Measurements from ENCODE around the gene FANCC. TPM values are rescaled to one million over a fixed set of nuclear protein-coding genes. Genes with fewer than 3 reads are reported as not detected.

The FANCC gene
- total and polyA plus RNA-seq, 2 of the 13 experiments (the other 11 are each of a cell fraction or from before 2014, with no cell fraction given) = 7.4 to 8.6 TPM

- Histone ChIP-seq H3K9ac (ENCODE audit: insufficient read depth, low read depth, low read length) (no peak overlapping the region), H3K79me2 (ENCODE audit: insufficient read depth, low read length) (peaks cover 27% of the 10 kb centered on the region), H3K27me3 (ENCODE audit: control insufficient read depth in 1 of 2, insufficient read depth in 2 of 2, low read length in 2 of 2) (no peaks in the 10 kb centered on the region), H3K9me3 (ENCODE audit: low read length) (no peaks in the 10 kb centered on the region), H2AFZ (ENCODE audit: low read length) (no peak overlapping the region), H3K36me3 (replicated peaks in 1 of 2; ENCODE audit: control insufficient read depth in 1 of 2, insufficient read depth in 2 of 2, low read length in 2 of 2) (no peaks in the 10 kb centered on the region), H3K4me1 (ENCODE audit: insufficient read depth, low read length) (peaks cover 31% of the 10 kb centered on the region), H4K20me1 (ENCODE audit: insufficient read depth, low read length) (no peaks in the 10 kb centered on the region), H3K4me2 (ENCODE audit: low read depth, low read length) (no peak overlapping the region), H3K4me3 (replicated peaks in 1 of 3; ENCODE audit: insufficient read depth in 1 of 3, low read depth in 2 of 3, low read length in 3 of 3) (no peak overlapping the region), H3K27ac (ENCODE audit: extremely low read length, insufficient read depth, low read length) (no peak overlapping the region)
- DNase-seq (ENCODE audit: low spot score) (no peak), FAIRE-seq (no peak), ATAC-seq (no peak)
- ChIA-PET CTCF (ENCODE audit: low intra/inter-chr PET ratio, low total read pairs) (no interaction called here), POLR2A (no interaction called here)
- in situ Hi-C loops (cut with HindIII; ENCODE audit: extremely low pct_ligation_motif_present, low pct_unique_long_range_greater_than_20kb) (no loop called here), intact Hi-C loops (cut with micrococcal nuclease; ENCODE audit: unreplicated experiment) (no loop called here)
- no TSS peak for BruUV-seq (replicated peaks)
- 97% methylated on average over 5 of the region's 5 CpGs for WGBS (ENCODE audit: low lambda C conversion rate)
- TF ChIP-seq ZUFSP (CRISPR knock-in tag; IDR thresholded peaks at IDR 0.05; ENCODE audit: borderline replicate concordance) = no peak
- TF ChIP-seq SMC3 (IDR thresholded peaks at IDR 0.05; ENCODE audit: low read length) = no peak
- no peak for TF ChIP-seq ATAD3A (CRISPR knock-in tag; IDR thresholded peaks at IDR 0.05)
- no peak for TF ChIP-seq ZBTB10 (CRISPR knock-in tag; IDR thresholded peaks at IDR 0.05; ENCODE audit: borderline replicate concordance)
- TF ChIP-seq ZNF235 (CRISPR knock-in tag; IDR thresholded peaks at IDR 0.05; ENCODE audit: borderline replicate concordance) = no peak
- no peak for TF ChIP-seq ZMYM4 (CRISPR knock-in tag; IDR thresholded peaks at IDR 0.05)
- TF ChIP-seq ZHX1 (CRISPR knock-in tag; IDR thresholded peaks at IDR 0.05; ENCODE audit: low read depth) = no peak
- TF ChIP-seq EED (CRISPR knock-in tag; IDR thresholded peaks at IDR 0.05) = no peak
- no peak for TF ChIP-seq UBTF (CRISPR knock-in tag; IDR thresholded peaks at IDR 0.05)
- no peak for TF ChIP-seq ZNF337 (CRISPR knock-in tag; IDR thresholded peaks at IDR 0.05; ENCODE audit: borderline replicate concordance, low read depth)
- no peak for TF ChIP-seq MTERF4 (CRISPR knock-in tag; IDR thresholded peaks at IDR 0.05)
These were observed 15.0 kb downstream of the FANCC start for GRCh38 chr9:95302479-95302878.
